Measurements from ENCODE around the gene TMEM255B.

The TMEM255B gene

GRCh38 chr13:113732176-113732960 is 26.7 kb upstream of the TMEM255B start:
- H3K4me3 ChIP-seq (ENCODE audit: low read length), result no peak overlapping the region
- DNase-seq (ENCODE audit: low read depth), result no peak
- TF ChIP-seq, protein P1, sequence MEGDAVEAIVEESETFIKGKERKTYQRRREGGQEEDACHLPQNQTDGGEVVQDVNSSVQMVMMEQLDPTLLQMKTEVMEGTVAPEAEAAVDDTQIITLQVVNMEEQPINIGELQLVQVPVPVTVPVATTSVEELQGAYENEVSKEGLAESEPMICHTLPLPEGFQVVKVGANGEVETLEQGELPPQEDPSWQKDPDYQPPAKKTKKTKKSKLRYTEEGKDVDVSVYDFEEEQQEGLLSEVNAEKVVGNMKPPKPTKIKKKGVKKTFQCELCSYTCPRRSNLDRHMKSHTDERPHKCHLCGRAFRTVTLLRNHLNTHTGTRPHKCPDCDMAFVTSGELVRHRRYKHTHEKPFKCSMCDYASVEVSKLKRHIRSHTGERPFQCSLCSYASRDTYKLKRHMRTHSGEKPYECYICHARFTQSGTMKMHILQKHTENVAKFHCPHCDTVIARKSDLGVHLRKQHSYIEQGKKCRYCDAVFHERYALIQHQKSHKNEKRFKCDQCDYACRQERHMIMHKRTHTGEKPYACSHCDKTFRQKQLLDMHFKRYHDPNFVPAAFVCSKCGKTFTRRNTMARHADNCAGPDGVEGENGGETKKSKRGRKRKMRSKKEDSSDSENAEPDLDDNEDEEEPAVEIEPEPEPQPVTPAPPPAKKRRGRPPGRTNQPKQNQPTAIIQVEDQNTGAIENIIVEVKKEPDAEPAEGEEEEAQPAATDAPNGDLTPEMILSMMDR (conservative IDR thresholded peaks at IDR 0.05; ENCODE audit: low read length), result no peak

GRCh38 chr13:113732961-113733950 is 25.8 kb upstream of the TMEM255B start:
- TF ChIP-seq, protein P1 (conservative IDR thresholded peaks at IDR 0.05; ENCODE audit: low read length), result no peak
- no peak for DNase-seq (ENCODE audit: low read depth)
- no peak overlapping the region for H3K4me3 ChIP-seq (ENCODE audit: low read length)

GRCh38 chr13:113734099-113734825 is 24.8 kb upstream of the TMEM255B start:
- no peak for DNase-seq (ENCODE audit: low read depth)
- no peak overlapping the region for H3K4me3 ChIP-seq (ENCODE audit: low read length)
- TF ChIP-seq, protein P1 (conservative IDR thresholded peaks at IDR 0.05; ENCODE audit: low read length), result no peak

DNA sequence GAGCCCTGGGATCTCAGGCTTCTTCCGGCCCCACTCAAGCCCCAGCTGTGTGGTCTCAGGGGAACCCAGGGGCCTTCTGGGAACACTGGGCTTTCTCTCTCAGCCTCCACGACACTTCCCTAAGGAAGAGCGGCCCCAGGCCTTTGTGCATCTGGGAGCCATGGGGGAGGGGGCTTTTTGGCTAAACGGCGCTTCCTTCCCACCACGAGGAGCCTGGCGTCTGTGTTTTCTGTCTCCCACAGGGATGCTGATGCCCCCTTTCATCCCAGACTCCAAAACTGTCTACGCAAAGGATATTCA is 24.2 kb upstream of the TMEM255B start:
- DNase-seq (ENCODE audit: low read depth), result no peak
- TF ChIP-seq, protein P1 (conservative IDR thresholded peaks at IDR 0.05; ENCODE audit: low read length), result no peak
- no peak overlapping the region for H3K4me3 ChIP-seq (ENCODE audit: low read length)

GRCh38 chr13:113735194-113735593 is 23.8 kb upstream of the TMEM255B start:
- TF ChIP-seq, protein P1 (conservative IDR thresholded peaks at IDR 0.05; ENCODE audit: low read length), result no peak
- H3K4me3 ChIP-seq (ENCODE audit: low read length), result no peak overlapping the region
- no peak for DNase-seq (ENCODE audit: low read depth)

DNA sequence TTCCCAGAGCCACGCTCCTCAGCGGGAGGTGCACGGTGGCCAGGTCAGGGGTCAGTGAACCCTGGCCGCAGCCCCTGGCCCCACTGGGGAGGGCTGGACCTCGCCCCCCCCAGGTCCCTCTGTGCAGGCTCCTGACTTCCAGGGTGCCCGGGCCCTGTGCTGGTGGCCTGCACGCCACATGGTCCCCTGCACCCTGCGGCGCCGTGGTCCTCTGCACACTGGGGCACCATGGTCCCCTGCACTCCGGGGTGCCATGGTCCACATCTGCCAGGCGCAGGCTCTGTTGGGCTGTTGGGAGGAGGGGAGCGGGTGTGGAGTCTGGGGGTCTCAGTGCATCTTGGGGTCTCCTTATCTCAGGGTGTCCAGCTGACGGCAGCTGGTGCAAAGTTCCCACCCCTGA is 23.3 kb upstream of the TMEM255B start:
- TF ChIP-seq, protein P1 (conservative IDR thresholded peaks at IDR 0.05; ENCODE audit: low read length), result no peak
- H3K4me3 ChIP-seq (ENCODE audit: low read length), result no peak overlapping the region
- no peak for DNase-seq (ENCODE audit: low read depth)
